HG03571 (cell line): Measurements from ENCODE around the gene CHRNG.

Experiments used
- ATAC-seq: cut with Tn5 transposase; IDR thresholded peaks from one replicate; pipeline ENCODE4 v1.9.1; 2021; ENCODE audit not compliant: unreplicated experiment

Gene CHRNG

DNA sequence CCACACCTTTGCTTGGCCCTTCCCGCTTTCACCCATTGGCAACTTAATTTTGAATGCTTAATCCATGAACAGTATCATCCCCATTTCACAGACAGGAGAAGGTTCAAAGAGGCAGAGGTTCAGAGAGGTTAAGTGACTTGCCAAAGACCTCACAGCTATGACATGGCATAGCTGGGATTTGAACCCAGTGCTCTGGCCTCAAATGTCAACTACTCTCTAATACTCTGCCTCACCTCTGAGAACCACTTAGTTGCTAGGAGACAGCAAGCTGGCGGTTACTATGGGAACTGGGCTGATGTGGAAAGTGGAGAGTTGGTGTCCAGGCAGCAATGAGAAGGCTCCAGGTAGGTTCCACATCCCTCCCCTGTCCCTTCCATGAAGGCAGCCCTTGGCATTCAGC lies 35.1 kb upstream of the CHRNG start:
- no peak for ATAC-seq

DNA sequence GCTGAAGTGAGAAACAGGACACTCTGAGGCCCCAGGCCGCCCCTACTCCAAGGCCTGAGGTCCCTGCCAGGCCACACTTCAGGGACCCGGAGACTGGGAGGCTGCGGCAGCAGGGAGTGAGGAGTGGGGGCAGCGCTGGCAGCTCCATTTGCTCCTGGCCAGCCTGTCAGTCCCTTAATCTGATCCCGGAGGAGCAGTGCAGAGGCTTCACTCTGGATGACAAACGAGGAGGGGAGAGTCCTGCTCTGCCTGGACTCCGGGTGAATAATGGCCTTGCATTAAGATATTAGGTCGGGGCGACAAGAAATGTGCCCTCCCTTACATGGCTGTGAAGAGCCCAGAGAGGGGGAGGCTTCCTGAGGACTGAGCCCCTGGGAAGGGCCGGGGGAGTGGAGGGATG lies 33.6 kb upstream of the CHRNG start:
- ATAC-seq, result no peak

DNA sequence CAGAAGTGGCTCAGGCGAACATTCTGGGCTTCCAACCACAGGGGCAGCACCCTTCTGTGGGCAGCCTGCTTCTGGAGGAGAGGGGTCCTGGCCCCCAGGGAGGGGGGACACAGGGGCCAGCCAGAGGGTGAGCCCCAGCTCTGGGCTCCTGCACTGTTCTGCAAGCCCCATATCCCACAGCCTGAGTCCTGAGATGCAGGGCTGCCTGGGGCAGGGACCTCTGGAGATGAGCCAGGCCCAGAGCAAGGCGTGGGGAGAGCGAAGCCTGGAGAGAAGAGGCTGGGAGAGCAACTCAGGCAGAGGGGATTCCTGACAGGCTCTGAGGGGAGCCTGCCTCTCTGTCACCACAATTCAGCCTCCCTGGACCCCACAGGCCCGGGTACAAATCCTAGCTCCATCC lies 32.8 kb upstream of the CHRNG start:
- ATAC-seq, result no peak

DNA sequence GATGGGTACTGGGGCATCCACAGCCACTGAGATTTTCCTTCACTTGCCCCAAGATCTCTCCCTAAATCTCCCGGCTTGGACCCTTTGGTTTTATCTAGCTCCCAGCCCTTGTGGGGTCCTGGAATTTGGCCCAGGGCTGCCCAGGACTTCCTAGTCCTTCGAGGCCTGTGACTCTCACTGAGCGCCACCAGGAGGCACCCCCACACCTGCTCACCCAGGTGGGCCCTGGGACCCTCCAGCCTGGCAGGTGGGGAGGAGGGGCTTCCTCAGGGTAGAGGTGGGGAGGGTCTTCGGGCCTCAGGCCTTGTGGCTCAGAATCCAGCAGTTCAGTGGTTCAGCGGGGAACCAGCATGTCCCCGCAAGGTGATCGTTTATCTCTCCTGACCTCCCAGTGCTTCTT lies 31.2 kb upstream of the CHRNG start:
- ATAC-seq, result no peak

DNA sequence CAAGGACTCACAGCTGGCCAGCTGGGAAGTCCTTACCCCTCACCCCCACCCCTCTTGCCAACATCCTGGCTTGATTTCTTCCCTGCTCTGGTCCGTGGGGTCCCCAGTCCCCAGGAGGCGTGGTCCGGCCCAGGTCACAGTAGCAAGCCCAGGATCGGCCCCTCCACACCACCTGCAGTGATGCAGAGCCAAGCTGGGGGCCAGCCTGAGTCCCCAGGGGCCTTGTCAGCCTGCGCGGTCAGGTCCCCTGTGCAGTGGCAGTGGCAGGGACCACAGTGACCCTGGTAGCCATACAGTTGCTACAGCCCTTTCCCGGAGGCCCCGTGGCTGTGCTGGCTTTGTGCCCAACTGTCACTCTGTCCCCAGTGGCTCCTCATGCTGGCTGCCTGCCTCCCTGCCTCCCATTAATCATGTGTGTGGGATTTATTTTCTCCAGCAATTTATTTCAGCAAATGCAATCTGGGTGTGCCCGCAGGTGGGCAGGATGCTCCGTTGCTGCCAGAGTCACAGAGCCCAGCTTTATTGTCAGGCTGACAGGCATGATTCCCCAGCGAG lies 28.1 kb upstream of the CHRNG start:
- no peak for ATAC-seq

DNA sequence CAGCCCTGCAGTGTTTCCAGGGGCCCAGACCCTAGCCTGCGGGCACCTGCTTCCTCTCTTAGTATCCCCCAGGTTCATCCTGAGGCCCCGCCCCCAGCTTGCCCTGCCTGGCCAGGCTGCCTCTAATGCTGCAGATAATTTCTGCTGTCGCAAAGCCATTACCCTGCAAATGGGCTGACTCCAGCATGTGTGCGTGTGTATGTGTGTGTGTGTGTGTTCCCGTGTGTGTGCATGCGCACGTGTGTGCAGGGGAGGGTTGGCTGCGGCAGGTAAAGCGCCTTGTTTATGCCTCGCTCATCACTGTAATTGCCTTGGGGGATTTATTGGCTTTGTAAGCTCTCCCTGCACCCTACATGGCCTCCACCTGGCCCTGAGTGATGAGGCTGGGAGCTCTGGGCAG lies 26.9 kb upstream of the CHRNG start:
- no peak for ATAC-seq

DNA sequence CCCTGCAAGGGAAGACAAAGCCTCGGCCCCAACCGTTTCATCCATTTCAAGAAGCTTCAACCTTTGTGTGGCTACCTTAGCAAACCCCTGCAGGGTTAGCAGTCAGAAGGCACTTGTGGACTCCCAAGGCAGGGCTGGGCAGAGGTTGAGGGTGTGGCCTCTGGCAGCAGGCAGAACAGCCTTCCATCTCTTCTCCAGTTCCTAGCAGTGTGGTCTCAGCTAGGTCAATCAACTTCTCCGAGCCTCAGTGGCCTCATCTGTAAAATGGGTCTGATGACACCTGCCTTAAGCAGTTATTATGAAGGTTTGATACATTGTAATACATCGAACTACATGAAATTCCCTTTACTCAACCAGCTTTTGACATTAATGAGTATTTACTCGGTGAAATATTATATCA lies 26.1 kb upstream of the CHRNG start:
- ATAC-seq, result no peak

DNA sequence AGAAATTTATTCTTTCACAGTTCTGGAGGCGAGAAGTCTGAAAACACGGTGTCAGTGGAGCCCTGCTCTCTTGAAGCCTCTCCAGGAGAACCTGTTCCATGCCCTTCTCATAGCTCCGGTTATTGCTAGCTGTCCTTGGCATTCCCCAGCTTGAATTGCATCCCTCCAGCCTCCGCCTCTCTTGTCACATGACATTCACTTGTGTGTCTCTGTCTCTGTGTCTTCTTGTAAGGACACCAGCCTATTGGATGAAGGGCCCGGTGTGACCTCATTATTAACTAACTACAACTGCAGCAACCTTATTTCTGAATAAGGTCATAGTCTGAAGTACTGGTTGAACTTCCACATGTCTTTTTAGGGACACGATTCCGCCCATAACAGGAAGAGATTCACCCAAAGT lies 23.9 kb upstream of the CHRNG start:
- ATAC-seq, result no peak

DNA sequence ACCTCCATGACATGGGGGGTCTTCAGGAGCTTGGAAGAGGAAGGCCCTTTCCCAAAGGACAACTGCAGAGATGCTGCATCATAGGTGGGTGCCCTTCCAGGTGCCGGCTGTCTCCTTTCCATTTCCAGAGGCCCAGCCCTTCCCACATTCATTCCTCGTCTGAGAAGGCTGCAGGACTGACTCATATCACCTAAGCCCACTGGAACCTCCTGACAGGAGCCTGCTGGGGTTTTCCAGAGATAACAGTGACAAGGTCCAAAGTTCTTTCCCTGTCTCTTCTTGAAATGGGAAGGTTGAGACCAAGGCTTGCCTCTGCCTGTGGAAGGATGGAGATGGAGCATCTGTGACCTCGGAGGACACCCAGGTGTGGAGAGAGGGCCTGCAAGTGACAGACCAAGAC lies 22.9 kb upstream of the CHRNG start:
- ATAC-seq, result no peak

DNA sequence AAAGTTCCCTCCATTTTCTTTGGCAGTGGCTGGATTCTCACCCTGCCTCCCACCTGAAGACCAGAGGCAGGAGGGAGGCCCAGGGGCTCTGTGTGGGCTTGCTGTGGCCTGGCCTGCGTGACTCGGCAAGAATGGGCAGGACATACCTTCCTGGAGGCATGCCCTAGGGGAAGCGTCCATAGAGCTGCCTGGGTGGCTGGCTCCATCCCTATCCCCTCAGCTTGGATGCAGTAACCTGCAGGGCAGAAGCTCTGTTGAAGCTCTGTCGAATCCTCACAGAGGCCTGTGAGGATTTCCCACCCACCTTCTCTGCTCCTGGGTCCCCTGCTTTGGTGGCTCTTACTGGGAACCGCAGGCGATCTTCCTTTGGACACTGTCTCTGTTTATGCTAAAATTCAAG lies 20.6 kb upstream of the CHRNG start:
- no peak for ATAC-seq

DNA sequence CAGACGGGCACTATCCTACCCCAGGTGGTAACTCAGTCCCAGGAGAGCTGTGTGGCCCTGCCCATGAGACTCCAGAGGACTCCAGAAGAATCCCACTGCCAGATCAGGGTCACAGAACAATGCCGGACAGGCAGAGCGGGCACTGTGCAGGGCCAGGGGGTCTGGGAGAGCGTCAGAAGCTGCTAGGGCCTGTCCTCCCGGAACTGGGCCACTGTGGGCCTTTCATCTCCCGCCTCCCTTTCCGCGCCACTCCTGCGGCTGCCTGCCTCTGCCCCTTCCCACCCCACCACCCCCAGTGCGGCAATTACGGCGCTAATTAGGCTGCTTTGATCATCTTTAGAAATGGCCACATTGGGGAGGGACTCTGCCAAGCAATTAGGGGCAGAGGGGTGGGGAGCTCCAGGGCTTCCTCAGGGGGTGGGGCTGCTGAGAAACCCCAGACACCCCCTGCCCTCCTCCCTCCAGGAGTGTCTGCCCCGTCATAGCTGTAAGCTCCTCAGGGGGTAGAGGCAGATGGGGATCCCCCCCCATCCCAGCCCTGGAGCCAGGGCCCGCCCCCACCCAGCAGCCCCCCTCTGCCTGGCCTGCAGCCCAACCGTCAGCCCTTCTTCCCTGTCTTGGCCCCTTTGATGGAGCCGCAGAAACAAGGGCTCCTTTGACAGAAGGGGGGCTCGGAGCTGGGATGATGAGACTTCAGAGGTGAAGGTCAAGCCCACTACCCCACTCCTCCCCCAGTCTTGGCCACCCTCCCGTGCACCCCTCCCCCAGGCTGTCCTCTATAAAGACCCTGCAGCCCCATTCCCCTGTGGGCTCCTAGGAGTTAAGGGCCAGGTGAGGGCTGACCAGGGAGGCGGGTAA lies 19.7 kb upstream of the CHRNG start, which contains the start of gene PRSS56:
Gene PRSS56 (plus strand): TSS at position 808 of the 858 bp plus-strand sequence. CDS start 211 bp downstream, outside the sequence.
- no peak for ATAC-seq

DNA sequence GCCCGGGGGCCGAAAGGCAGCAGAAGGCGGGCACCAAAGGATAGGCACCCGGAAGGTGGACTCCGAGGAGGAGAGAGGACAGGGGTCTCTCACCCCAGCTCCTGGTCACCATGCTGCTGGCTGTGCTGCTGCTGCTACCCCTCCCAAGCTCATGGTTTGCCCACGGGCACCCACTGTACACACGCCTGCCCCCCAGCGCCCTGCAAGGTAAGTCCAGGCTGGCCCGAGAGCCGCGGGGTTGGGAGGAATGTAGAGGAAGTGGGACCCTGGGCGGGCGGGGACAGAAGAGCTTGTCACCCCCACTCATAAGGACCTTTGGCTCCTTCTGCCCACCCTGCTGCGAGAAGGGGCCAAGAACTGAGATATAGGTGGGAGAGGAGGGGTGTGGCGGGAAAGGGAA lies 19.0 kb upstream of the CHRNG start:
- ATAC-seq, result no peak

DNA sequence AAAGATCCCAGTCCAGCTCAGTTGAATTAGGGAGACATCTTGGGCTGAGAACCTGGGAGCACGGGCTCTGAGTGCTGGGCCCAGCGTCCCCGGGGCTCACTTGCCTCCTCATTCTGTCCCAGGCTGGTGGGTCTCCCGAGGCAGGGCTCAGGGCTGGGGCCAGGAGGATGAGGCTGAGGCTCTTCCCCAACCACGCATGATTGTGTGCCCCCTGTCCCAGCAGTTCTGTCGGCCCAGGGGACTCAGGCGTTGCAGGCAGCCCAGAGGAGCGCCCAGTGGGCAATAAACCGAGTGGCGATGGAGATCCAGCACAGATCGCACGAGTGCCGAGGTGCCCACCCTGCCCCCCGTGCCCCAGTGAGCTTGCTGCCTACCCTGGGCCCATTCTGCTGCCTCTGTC lies 18.4 kb upstream of the CHRNG start:
- ATAC-seq, result no peak

DNA sequence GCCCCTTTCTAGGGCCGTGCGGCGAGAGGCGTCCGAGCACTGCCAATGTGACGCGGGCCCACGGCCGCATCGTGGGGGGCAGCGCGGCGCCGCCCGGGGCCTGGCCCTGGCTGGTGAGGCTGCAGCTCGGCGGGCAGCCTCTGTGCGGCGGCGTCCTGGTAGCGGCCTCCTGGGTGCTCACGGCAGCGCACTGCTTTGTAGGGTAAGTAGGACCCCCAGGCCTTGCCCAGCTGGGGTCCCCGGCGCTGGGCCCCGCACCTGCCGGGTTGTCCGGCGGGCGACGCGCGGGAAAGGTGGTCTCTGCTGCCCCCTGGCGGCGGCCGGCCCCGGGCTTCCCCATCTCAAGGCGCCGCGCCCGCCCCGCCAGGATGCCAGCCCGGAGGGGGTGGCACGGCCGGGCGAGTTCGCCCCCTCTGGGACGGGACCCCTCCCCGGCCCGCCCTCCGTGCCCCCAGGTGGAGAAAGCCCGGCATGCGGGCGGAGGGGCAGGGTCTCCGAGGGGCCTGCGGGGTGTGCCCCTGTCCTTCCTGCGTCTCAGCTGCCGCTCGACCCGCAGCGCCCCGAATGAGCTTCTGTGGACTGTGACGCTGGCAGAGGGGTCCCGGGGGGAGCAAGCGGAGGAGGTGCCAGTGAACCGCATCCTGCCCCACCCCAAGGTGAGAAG lies 17.4 kb upstream of the CHRNG start:
- ATAC-seq, result no peak

DNA sequence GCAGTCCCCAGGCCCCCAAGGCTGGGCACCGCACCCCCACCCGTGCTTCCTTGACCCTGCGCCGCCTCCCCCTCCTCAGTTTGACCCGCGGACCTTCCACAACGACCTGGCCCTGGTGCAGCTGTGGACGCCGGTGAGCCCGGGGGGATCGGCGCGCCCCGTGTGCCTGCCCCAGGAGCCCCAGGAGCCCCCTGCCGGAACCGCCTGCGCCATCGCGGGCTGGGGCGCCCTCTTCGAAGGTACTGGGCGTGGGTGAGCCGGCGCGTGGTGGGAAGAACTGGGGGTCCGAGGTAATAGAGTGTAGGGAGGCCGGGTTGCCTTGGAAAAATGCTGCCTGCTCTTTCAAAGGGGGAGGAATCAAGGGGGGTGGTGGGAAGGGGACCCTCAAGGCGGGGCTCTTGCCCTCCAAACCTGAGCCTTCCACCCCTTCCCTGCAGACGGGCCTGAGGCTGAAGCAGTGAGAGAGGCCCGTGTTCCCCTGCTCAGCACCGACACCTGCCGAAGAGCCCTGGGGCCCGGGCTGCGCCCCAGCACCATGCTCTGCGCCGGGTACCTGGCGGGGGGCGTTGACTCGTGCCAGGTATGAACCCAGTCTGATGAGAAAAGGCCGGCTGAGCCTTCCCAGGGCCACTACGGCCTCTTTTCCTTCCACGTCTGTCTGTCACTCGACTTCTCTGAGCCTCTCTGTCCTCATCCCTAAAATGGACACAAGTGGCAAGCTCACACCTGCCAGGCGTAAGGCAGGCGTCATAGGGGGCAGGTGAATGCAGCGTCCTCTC lies 16.7 kb upstream of the CHRNG start:
- ATAC-seq, result no peak

DNA sequence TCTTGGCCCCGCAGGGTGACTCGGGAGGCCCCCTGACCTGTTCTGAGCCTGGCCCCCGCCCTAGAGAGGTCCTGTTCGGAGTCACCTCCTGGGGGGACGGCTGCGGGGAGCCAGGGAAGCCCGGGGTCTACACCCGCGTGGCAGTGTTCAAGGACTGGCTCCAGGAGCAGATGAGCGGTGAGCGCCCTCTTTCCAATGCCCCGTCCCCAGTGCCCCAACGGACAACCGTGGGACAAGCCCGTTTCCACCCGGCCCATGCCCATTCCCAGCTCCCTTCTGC lies 16.1 kb upstream of the CHRNG start:
- ATAC-seq, result no peak

DNA sequence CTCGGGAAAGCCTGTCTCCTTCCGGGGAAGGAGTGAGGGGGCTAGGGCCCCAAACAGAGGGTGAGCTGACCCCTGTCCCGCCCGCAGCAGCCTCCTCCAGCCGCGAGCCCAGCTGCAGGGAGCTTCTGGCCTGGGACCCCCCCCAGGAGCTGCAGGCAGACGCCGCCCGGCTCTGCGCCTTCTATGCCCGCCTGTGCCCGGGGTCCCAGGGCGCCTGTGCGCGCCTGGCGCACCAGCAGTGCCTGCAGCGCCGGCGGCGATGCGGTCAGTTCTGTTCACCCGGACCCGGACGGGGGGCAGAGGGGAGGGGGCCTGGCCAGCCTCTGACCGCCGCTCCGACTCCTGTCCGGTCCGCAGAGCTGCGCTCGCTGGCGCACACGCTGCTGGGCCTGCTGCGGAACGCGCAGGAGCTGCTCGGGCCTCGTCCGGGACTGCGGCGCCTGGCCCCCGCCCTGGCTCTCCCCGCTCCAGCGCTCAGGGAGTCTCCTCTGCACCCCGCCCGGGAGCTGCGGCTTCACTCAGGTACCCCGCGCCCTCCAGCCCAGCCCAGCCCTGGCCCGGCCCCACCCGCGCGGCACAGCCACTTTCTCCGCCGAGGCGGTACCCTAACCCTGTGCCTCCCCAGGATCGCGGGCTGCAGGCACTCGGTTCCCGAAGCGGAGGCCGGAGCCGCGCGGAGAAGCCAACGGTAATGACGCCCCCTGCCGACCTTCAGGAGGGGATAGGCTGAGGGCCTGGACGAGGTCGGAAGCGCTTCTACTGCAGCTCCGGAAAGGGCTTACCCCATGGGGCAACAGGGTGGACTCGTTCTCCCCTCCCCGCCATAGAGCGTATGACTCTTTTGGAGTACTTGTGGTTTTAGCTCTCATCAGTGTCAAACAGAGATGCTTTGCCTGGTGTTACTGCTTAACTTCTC lies 15.6 kb upstream of the CHRNG start:
- ATAC-seq, result no peak

DNA sequence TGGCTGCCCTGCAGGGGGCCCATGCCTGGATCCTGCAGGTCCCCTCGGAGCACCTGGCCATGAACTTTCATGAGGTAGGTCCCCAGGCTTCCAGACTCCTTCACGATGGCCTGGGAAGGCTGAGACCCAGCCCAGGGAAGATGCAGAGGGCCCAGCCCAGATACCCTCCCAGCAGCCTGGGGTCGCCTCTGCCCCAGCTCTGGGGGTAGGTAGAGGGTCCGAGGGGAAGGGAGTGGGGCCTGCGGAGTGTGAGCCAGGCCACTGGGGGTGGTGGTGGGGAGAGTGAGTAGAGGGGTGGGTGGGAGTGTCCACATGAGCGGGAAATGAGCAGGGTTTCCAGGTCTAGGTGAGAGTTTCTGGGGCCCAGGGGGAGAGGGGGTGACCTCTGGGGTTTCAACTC lies 14.7 kb upstream of the CHRNG start:
- ATAC-seq, result no peak

DNA sequence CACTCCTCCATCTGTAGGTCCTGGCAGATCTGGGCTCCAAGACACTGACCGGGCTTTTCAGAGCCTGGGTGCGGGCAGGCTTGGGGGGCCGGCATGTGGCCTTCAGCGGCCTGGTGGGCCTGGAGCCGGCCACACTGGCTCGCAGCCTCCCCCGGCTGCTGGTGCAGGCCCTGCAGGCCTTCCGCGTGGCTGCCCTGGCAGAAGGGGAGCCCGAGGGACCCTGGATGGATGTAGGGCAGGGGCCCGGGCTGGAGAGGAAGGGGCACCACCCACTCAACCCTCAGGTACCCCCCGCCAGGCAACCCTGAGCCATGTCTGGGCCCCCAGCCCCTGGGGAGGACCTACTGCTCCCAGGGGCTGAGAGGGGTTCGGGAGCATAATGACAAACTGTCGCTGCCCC lies 14.3 kb upstream of the CHRNG start:
- no peak for ATAC-seq

DNA sequence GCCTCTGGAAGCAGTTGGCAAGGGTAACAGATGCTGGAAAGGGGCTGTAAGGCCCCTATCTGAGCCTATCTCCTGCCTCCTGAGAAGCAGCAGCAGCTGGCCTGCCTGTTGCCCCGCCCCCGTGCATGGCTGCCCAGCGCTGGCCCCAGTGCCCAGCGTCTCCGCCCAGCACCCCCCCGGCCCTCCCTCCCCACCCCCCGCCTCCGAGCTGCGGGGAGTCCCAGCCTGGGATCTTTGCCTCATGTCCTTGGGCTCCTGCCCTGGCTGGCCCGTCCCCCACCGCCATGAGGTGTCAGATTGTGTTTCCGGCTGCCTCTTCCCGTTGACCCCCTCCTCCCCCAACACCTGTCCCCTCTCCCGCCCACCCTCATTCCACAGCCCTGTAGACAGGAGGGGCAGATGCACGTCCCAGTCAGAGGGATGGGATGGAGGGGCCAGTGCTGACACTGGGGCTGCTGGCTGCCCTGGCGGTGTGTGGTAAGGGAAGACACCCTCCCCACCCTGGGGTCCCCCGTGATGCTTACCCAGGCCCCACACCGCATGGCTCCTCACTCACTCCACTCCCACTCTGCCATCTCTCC lies 13.6 kb upstream of the CHRNG start, which contains the start of gene CHRND:
Gene CHRND (plus strand): TSS at position 370 of the 581 bp plus-strand sequence. CDS start 56 bp downstream, at position 426.
- no peak for ATAC-seq
